OCI-LY1 (cell line): ENCODE results near the gene GIPC3.

ENCODE experiments used
- H2AFZ ChIP-seq: fragments of 200-600 bp; sonication (generic), shearing (Covaris generic); 2 replicates; pipeline ENCODE4 v1.6.0; 2014; ENCODE audit warnings: antibody characterized with exemption, mild to moderate bottlenecking, low read length
- H3F3A ChIP-seq: fragments of 200-600 bp; sonication (generic), shearing (Covaris generic); 2 replicates; pipeline ENCODE4 v1.6.0; 2014; ENCODE audit warnings: mild to moderate bottlenecking, antibody characterized with exemption, low read length, moderate library complexity; ENCODE audit not compliant: insufficient read depth
- H3K27ac ChIP-seq: fragments of 200-600 bp; sonication (generic); 2 replicates; pipeline ENCODE4 v1.5.1; 2014; ENCODE audit warnings: low read length, mixed run types, mild to moderate bottlenecking, low read depth; ENCODE audit not compliant: poor library complexity, severe bottlenecking
- H3K27me3 ChIP-seq: fragments of 200-600 bp; sonication (generic); 2 replicates; pipeline ENCODE4 v1.6.0; 2014; ENCODE audit warnings: antibody characterized with exemption, mild to moderate bottlenecking, low read length, moderate library complexity; ENCODE audit not compliant: insufficient read depth
- H3K36me3 ChIP-seq: fragments of 200-600 bp; sonication (generic); 2 replicates; pipeline ENCODE4 v1.6.1; 2014; ENCODE audit warnings: mild to moderate bottlenecking, antibody characterized with exemption, low read length, moderate library complexity, mixed read lengths; ENCODE audit not compliant: insufficient read depth
- H3K4me1 ChIP-seq: fragments of 200-600 bp; sonication (generic); 2 replicates; pipeline ENCODE4 v1.5.1; 2014; ENCODE audit warnings: mild to moderate bottlenecking, low read length, moderate library complexity; ENCODE audit not compliant: insufficient read depth, severe bottlenecking
- H3K4me2 ChIP-seq: fragments of 200-600 bp; sonication (generic), shearing (Covaris generic); 2 replicates; pipeline ENCODE4 v1.6.1; 2014; ENCODE audit warnings: low read length
- H3K4me3 ChIP-seq: fragments of 200-600 bp; sonication (generic); 2 replicates; pipeline ENCODE4 v1.5.1; 2014; ENCODE audit warnings: low read length, low read depth, mild to moderate bottlenecking, mixed read lengths; ENCODE audit not compliant: poor library complexity, severe bottlenecking
- H3K79me2 ChIP-seq: fragments of 200-600 bp; shearing (Covaris generic); 2 replicates; pipeline ENCODE4 v1.6.1; 2016; ENCODE audit warnings: mixed run types, low read length, mixed read lengths; ENCODE audit not compliant: insufficient read depth
- H3K9ac ChIP-seq: fragments of 200-600 bp; sonication (generic), shearing (Covaris generic); 2 replicates; pipeline ENCODE4 v1.6.1; 2014; ENCODE audit warnings: mild to moderate bottlenecking, low read length, mixed read lengths
- H3K9me2 ChIP-seq: fragments of 200-600 bp; sonication (generic), shearing (Covaris generic); 2 replicates; pipeline ENCODE4 v1.6.1; 2014; ENCODE audit warnings: low read depth, mild to moderate bottlenecking, low read length, mixed read lengths
- H3K9me3 ChIP-seq: fragments of 200-600 bp; shearing (Covaris generic); 2 replicates; pipeline ENCODE4 v1.6.1; 2014; ENCODE audit warnings: low read length, mixed read lengths
- H4K20me1 ChIP-seq: fragments of 200-600 bp; sonication (generic), shearing (Covaris generic); 2 replicates; pipeline ENCODE4 v1.6.0; 2016; ENCODE audit warnings: mild to moderate bottlenecking, low read length; ENCODE audit not compliant: insufficient read depth
- CTCF ChIP-seq: fragments of 200-600 bp; sonication (generic), shearing (Covaris generic); IDR thresholded peaks from 2 replicates; pipeline ENCODE4 v1.5.1; 2017; ENCODE audit warnings: mild to moderate bottlenecking, antibody characterized with exemption, low read length, moderate library complexity, mixed read lengths
- EZH2 ChIP-seq: fragments of 200-600 bp; sonication (generic), shearing (Covaris generic); IDR thresholded peaks from 2 replicates; pipeline ENCODE4 v1.8.0; 2017; ENCODE audit warnings: borderline replicate concordance, mixed run types, mild to moderate bottlenecking, antibody characterized with exemption, low read length, moderate library complexity, mixed read lengths

GIPC3 gene

GRCh38 chr19:3608750-3609322 is 23.6 kb downstream of the GIPC3 start:
- H3K4me1 ChIP-seq: peaks cover 10% of the 10 kb centered on the region
- H2AFZ ChIP-seq: no peak overlapping the region
- no peak overlapping the region for H3K4me3 ChIP-seq
- no peaks in the 10 kb centered on the region; the same call in 1 of the 2 replicates for H3K27me3 ChIP-seq
- no peak overlapping the region for H3K9ac ChIP-seq
- no peaks in the 10 kb centered on the region for H3K79me2 ChIP-seq
- H4K20me1 ChIP-seq: no peaks in the 10 kb centered on the region
- no peak overlapping the region for H3K27ac ChIP-seq
- H3F3A ChIP-seq: no peaks in the 10 kb centered on the region
- no peaks in the 10 kb centered on the region for H3K9me2 ChIP-seq
- no peaks in the 10 kb centered on the region for H3K9me3 ChIP-seq
- TF ChIP-seq EZH2: no peak
- peaks cover 28% of the 10 kb centered on the region for H3K36me3 ChIP-seq
- H3K4me2 ChIP-seq: no peak overlapping the region

DNA sequence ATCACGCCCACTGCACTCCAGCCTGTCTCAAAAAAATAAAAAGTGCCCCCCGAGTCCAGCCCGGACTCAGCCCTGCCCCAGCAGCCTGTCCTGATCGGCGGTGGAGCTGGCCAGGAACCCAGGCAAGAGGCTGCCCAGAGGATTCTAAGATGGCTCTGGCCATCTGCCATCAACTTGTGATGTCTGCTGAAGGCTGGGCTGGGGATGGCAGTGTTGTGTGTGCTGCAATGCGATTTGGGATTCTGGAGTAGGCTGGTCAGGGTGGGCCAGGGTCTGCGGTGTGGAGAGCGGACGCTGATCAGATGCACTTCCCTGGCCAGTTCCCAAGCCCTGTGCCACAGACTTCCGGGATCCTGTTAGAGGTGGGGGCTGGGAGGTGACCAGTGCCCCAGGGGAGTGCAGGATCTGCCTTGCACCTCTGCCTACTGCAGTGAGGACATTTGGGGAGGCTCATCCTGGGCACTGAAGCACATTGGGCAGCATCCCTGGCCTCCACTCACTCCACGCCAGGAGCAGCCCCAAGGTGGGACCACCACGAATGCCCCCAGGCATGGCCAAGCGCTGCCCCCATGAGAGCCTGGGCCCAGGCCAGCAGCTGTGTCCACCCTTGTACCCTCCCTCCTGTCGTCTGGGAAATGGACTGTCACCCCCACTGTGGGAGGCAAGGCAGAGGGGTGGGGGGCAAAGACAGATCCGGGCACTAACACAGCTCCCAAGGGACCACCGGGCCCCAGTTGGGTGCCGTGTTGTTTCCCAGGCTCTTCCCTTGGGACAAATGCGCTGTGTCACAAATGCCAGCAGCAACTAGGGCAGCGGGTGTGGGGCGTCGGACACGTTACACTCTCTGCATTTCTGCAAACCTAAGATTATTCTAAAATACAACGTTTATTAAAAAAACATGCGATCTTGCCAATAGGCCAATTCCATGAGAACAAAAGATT is 24.8 kb downstream of the GIPC3 start:
- H3K27ac ChIP-seq: no peak overlapping the region
- peaks cover 3% of the 10 kb centered on the region for H3K4me1 ChIP-seq
- H2AFZ ChIP-seq: no peak overlapping the region
- TF ChIP-seq CTCF (no peak), EZH2 (no peak)
- no peak overlapping the region for H3K9ac ChIP-seq
- no peak overlapping the region for H3K4me3 ChIP-seq
- H4K20me1 ChIP-seq: no peaks in the 10 kb centered on the region
- no peak overlapping the region for H3K4me2 ChIP-seq
- no peaks in the 10 kb centered on the region; the same call in 1 of the 2 replicates for H3K27me3 ChIP-seq
- no peaks in the 10 kb centered on the region for H3F3A ChIP-seq
- peaks cover 28% of the 10 kb centered on the region for H3K36me3 ChIP-seq
- no peaks in the 10 kb centered on the region for H3K9me2 ChIP-seq
- H3K79me2 ChIP-seq: no peaks in the 10 kb centered on the region
- no peaks in the 10 kb centered on the region for H3K9me3 ChIP-seq

GRCh38 chr19:3610745-3611717 is 25.8 kb downstream of the GIPC3 start:
- Histone ChIP-seq H2AFZ (no peak overlapping the region), H3K9ac (no peak overlapping the region), H3K36me3 (peaks cover 28% of the 10 kb centered on the region), H3K9me3 (no peaks in the 10 kb centered on the region), H3K4me2 (no peak overlapping the region), H4K20me1 (no peaks in the 10 kb centered on the region), H3K27ac (no peak overlapping the region), H3K4me1 (no peaks in the 10 kb centered on the region), H3K4me3 (no peak overlapping the region), H3K27me3 (no peaks in the 10 kb centered on the region), H3K79me2 (no peaks in the 10 kb centered on the region), H3F3A (no peaks in the 10 kb centered on the region), H3K9me2 (no peaks in the 10 kb centered on the region)
- TF ChIP-seq EZH2 (no peak), CTCF (no peak)
